Measurements from ENCODE around the gene ARHGAP45.

DNA sequence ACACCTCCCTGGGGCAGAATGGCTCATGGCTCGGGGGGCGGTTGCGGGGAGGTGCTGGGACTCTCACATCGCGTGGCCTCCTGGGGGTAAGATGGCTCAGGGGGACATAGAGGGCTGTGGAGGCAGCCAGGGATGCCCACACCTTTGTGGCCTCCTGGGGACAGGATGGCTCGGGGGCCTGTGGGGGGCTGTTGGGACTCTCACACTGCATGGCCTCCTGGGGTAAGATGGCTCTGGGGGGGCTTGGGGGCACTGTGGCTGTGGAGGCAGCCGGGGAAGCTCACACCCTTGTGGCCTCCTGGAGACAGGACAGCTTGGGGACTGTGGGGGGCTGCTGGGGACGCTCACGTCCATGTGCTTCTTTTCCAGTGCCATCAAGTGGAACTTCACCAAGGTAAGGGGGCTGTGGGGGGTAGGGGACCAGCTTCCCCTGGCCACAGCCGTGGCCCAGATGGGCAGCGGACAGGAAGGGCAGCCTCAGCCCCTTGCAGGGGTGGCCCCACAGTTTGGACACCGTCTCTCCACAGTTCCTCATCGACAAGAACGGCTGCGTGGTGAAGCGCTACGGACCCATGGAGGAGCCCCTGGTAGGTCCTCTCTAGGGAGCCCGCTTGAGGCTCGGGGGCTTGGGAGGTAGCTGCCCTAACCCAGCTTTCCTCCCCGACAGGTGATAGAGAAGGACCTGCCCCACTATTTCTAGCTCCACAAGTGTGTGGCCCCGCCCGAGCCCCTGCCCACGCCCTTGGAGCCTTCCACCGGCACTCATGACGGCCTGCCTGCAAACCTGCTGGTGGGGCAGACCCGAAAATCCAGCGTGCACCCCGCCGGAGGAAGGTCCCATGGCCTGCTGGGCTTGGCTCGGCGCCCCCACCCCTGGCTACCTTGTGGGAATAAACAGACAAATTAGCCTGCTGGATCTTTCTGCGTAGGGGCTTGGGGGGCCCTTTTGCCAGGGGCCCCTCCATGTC lies 39.2 kb downstream of the ARHGAP45 start:
- TF ChIP-seq, protein P1, sequence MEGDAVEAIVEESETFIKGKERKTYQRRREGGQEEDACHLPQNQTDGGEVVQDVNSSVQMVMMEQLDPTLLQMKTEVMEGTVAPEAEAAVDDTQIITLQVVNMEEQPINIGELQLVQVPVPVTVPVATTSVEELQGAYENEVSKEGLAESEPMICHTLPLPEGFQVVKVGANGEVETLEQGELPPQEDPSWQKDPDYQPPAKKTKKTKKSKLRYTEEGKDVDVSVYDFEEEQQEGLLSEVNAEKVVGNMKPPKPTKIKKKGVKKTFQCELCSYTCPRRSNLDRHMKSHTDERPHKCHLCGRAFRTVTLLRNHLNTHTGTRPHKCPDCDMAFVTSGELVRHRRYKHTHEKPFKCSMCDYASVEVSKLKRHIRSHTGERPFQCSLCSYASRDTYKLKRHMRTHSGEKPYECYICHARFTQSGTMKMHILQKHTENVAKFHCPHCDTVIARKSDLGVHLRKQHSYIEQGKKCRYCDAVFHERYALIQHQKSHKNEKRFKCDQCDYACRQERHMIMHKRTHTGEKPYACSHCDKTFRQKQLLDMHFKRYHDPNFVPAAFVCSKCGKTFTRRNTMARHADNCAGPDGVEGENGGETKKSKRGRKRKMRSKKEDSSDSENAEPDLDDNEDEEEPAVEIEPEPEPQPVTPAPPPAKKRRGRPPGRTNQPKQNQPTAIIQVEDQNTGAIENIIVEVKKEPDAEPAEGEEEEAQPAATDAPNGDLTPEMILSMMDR (IDR thresholded peaks at IDR 0.05 in 4 of 5, conservative IDR thresholded peaks at IDR 0.05 in 1 of 5): no peak
- TF ChIP-seq POLR2A (IDR thresholded peaks at IDR 0.05): no peak

Data from gastrocnemius medialis (tissue), 4 donors.